HepG2 (cell line): ENCODE data around the gene CDC123. TPM values are rescaled to one million over a fixed set of nuclear protein-coding genes. Genes with fewer than 3 reads are reported as not detected.
A peak's percentile ranks its signal among the peaks of the same experiment; 100 is the strongest.

Experiments used
- ATAC-seq: fragments of 200-7000 bp; cut with Tn5 transposase; 3 replicates; pipeline ENCODE4 v1.9.1; 2020; ENCODE audit warnings: mild to moderate bottlenecking, moderate library complexity
- BruUV-seq: library from RNA; stranded (reverse); fragments of 400-500 nt; replicated peaks from 2 replicates; lab custom pipeline; 2021; lab: Mats Ljungman, UMichigan
- CTCF ChIA-PET: fragments of 300-600 bp; formaldehyde crosslinking; extraction: SDS; loops from one replicate; lab custom pipeline; 2021; ENCODE audit warnings: low total read pairs, inconsistent platforms, low intra/inter-chr PET ratio; lab: Yijun Ruan, JAX
- POLR2A ChIA-PET: fragments of 350-600 bp; sonication (Branson Sonifier 250); formaldehyde crosslinking; loops from one replicate; lab custom pipeline; 2020; ENCODE audit warnings: antibody characterized with exemption, inconsistent platforms; lab: Yijun Ruan, JAX
- DNase-seq: peaks from one replicate; pipeline ENCODE4 v3.0.0-alpha.2; 2015; ENCODE audit warnings: low spot score
- FAIRE-seq: peaks from 3 replicates; lab custom pipeline; 2011; peaks lifted over from hg19 to GRCh38; lab: Jason Lieb, UNC
- H2AFZ ChIP-seq: one replicate; pipeline ENCODE4 v1.6.1; 2011; ENCODE audit warnings: low read length, inconsistent platforms
- H3K27ac ChIP-seq: fragments of 300-600 bp; 3 replicates; pipeline ENCODE4 v1.8.0; 2011; ENCODE audit warnings: mixed run types, mild to moderate bottlenecking, mixed read lengths, low read length, inconsistent platforms; ENCODE audit not compliant: insufficient read depth; ENCODE audit errors: extremely low read length
- H3K27me3 ChIP-seq, 2 experiments: fragments of 200-600 bp in 1 of 2; 2 replicates in 1 of 2; 3 replicates in 1 of 2; pipeline versions ENCODE4 v1.6.0 to v1.8.0; 2011; ENCODE audit warnings: low read length in 2 of 2, mild to moderate bottlenecking in 2 of 2, moderate library complexity in 2 of 2, inconsistent platforms in 1 of 2; ENCODE audit not compliant: insufficient read depth in 2 of 2, control insufficient read depth in 1 of 2
- H3K36me3 ChIP-seq, 2 experiments: fragments of 200-600 bp in 1 of 2; replicated peaks in 1 of 2; 2 replicates in 1 of 2; 3 replicates in 1 of 2; pipeline versions ENCODE4 v1.5.1 to v1.8.0; 2011; ENCODE audit warnings: low read length in 2 of 2, inconsistent platforms in 1 of 2; ENCODE audit not compliant: insufficient read depth in 2 of 2, control insufficient read depth in 1 of 2
- H3K4me1 ChIP-seq: 2 replicates; pipeline ENCODE4 v1.5.1; 2012; ENCODE audit warnings: low read length, inconsistent platforms; ENCODE audit not compliant: insufficient read depth
- H3K4me2 ChIP-seq: 2 replicates; pipeline ENCODE4 v1.6.0; 2011; ENCODE audit warnings: low read depth, low read length, inconsistent platforms
- H3K4me3 ChIP-seq, 3 experiments: fragments of 200-600 bp in 1 of 3; sonication (generic), shearing (Covaris generic) in 1 of 3; replicated peaks in 1 of 3; 2 replicates each; pipeline ENCODE4 v1.5.1; 2011 to 2016; ENCODE audit warnings: low read length in 3 of 3, inconsistent platforms in 2 of 3, low read depth in 2 of 3, mild to moderate bottlenecking in 2 of 3, control low read depth in 1 of 3, mixed read lengths in 1 of 3; ENCODE audit not compliant: insufficient read depth in 1 of 3
- H3K79me2 ChIP-seq: one replicate; pipeline ENCODE4 v1.6.1; 2011; ENCODE audit warnings: low read length, inconsistent platforms; ENCODE audit not compliant: insufficient read depth
- H3K9ac ChIP-seq: 2 replicates; pipeline ENCODE4 v1.6.0; 2011; ENCODE audit warnings: mild to moderate bottlenecking, low read depth, low read length, inconsistent platforms; ENCODE audit not compliant: insufficient read depth
- H3K9me3 ChIP-seq: 2 replicates; pipeline ENCODE4 v1.5.1; 2012; ENCODE audit warnings: mild to moderate bottlenecking, low read length
- H4K20me1 ChIP-seq: 2 replicates; pipeline ENCODE4 v1.6.0; 2011; ENCODE audit warnings: inconsistent platforms, mild to moderate bottlenecking, low read length, moderate library complexity; ENCODE audit not compliant: insufficient read depth
- ARNT2 ChIP-seq: sonication (generic); formaldehyde crosslinking; IDR thresholded peaks from 2 replicates; pipeline ENCODE4 v1.8.0; 2022; ENCODE audit warnings: mild to moderate bottlenecking, low read depth, missing genetic modification reagents, moderate library complexity
- ATF1 ChIP-seq: IDR thresholded peaks from 2 replicates; pipeline ENCODE4 v1.6.1; 2016; ENCODE audit warnings: mild to moderate bottlenecking, control low read depth
- CAMTA2 ChIP-seq: sonication (generic); formaldehyde crosslinking; IDR thresholded peaks from 2 replicates; pipeline ENCODE4 v1.4.0; 2020; ENCODE audit warnings: mild to moderate bottlenecking, missing genetic modification reagents, borderline replicate concordance
- CBX1 ChIP-seq: IDR thresholded peaks from one replicate; pipeline ENCODE4 v1.6.1; 2016; ENCODE audit warnings: antibody characterized with exemption, low read depth
- KLF12 ChIP-seq: sonication (generic); formaldehyde crosslinking; IDR thresholded peaks from 2 replicates; pipeline ENCODE4 v1.4.0; 2020; ENCODE audit warnings: missing genetic modification reagents, borderline replicate concordance
- MTA1 ChIP-seq: sonication (generic); formaldehyde crosslinking; IDR thresholded peaks from 2 replicates; pipeline ENCODE4 v1.4.0; 2020; ENCODE audit warnings: missing genetic modification reagents, mild to moderate bottlenecking, borderline replicate concordance
- NFE2L2 ChIP-seq: fragments of 150-350 bp; IDR thresholded peaks from 2 replicates; pipeline ENCODE4 v1.6.1; 2014; ENCODE audit warnings: low read length
- NR3C1 ChIP-seq: sonication (generic); formaldehyde crosslinking; IDR thresholded peaks from 2 replicates; pipeline ENCODE4 v1.4.0; 2020; ENCODE audit warnings: missing genetic modification reagents
- PAX8 ChIP-seq: sonication (generic); formaldehyde crosslinking; IDR thresholded peaks from 2 replicates; pipeline ENCODE4 v1.8.0; 2022; ENCODE audit warnings: mild to moderate bottlenecking, missing genetic modification reagents, borderline replicate concordance
- RCOR2 ChIP-seq: IDR thresholded peaks from 2 replicates; pipeline ENCODE4 v1.6.1; 2016; ENCODE audit warnings: missing biosample characterization, missing genetic modification reagents
- TCF7 ChIP-seq: sonication (generic); IDR thresholded peaks from 2 replicates; pipeline ENCODE4 v1.6.1; 2016; ENCODE audit warnings: antibody characterized with exemption, low read depth
- ZBTB25 ChIP-seq: IDR thresholded peaks from 2 replicates; pipeline ENCODE4 v1.6.1; 2018; ENCODE audit warnings: missing genetic modification reagents
- ZBTB42 ChIP-seq: sonication (generic); formaldehyde crosslinking; IDR thresholded peaks from 2 replicates; pipeline ENCODE4 v1.5.0; 2020; ENCODE audit warnings: mild to moderate bottlenecking, missing genetic modification reagents
- ZNF136 ChIP-seq: sonication (generic); formaldehyde crosslinking; IDR thresholded peaks from 2 replicates; pipeline ENCODE4 v1.8.1; 2022; ENCODE audit warnings: low read depth, mild to moderate bottlenecking, moderate library complexity, missing genetic modification reagents
- ZNF207 ChIP-seq: fragments of 450-650 bp; IDR thresholded peaks from 2 replicates; pipeline ENCODE4 v1.6.1; 2016; ENCODE audit warnings: antibody characterized with exemption, borderline replicate concordance
- ZNF251 ChIP-seq: sonication (generic); formaldehyde crosslinking; IDR thresholded peaks from 2 replicates; pipeline ENCODE4 v1.9.0; 2021; ENCODE audit warnings: mild to moderate bottlenecking, missing genetic modification reagents
- ZNF274 ChIP-seq: sonication (generic); formaldehyde crosslinking; IDR thresholded peaks from 2 replicates; pipeline ENCODE4 v1.5.1; 2020; ENCODE audit warnings: mild to moderate bottlenecking, missing genetic modification reagents
- WGBS: methylation state at CpG from one replicate; pipeline ENCODE4 v1.1.6; 2017; ENCODE audit warnings: low lambda C conversion rate; 5-methylcytosine and 5-hydroxymethylcytosine counted together
- in situ Hi-C: cut with HindIII; loops from 2 replicates; pipeline ENCODE4 v1.10.0; 2017; ENCODE audit warnings: low pct_unique_long_range_greater_than_20kb; ENCODE audit not compliant: extremely low pct_ligation_motif_present
- intact Hi-C: fragments of 100-400 bp; cut with micrococcal nuclease; formaldehyde crosslinking; loops from one replicate; pipeline ENCODE4 v1.10.0; 2022; ENCODE audit not compliant: unreplicated experiment
- polyA plus RNA-seq, 8 experiments: library from polyadenylated mRNA; depleted of rRNA in 3 of 8; stranded (reverse) in 7 of 8; unstranded in 1 of 8; fragments of >200 nt; fragmentation: Illumina TruSeq in 4 of 8; extraction: Trizol in 4 of 8; gene quantifications; 2 replicates each; pipeline versions ENCODE4 v1.2.1 to v1.2.3, GENCODE V29; 2011 to 2016; ENCODE audit warnings: low read depth in 4 of 8, missing spikeins in 1 of 8, mixed read lengths in 1 of 8; ENCODE audit not compliant: insufficient read depth in 1 of 8
- total RNA-seq, 5 experiments: library from RNA; depleted of rRNA; stranded (reverse); fragments of >200 nt; fragmentation: Illumina TruSeq; extraction: Trizol; gene quantifications; 2 replicates each; pipeline ENCODE4 v1.2.3, GENCODE V29; 2016; ENCODE audit warnings: low read depth in 1 of 5

CDC123 gene
- total and polyA plus RNA-seq, 2 of the 13 experiments (the other 11 are each of a cell fraction or from before 2014, with no cell fraction given): 63.3 to 153 TPM

- ChIA-PET POLR2A (no interaction called here), CTCF (no interaction called here)
- no peaks in the 10 kb centered on the region for H3K9me3 ChIP-seq
- 93% methylated on average over 6 of the region's 6 CpGs for WGBS
- intact Hi-C loops (no loop called here), in situ Hi-C loops (no loop called here)
- H4K20me1 ChIP-seq: no peaks in the 10 kb centered on the region
- no peak overlapping the region for H3K4me2 ChIP-seq
- H3K36me3 ChIP-seq: peaks cover 5 to 24% of the 10 kb centered on the region in 2 experiments
- no peak for FAIRE-seq
- no peak for ATAC-seq
- DNase-seq: no peak
- no peak overlapping the region for H3K27ac ChIP-seq
- H3K4me3 ChIP-seq: no peak overlapping the region
- no peak overlapping the region for H2AFZ ChIP-seq
- no peak for TF ChIP-seq ARNT2 (CRISPR knock-in tag)
- TF ChIP-seq MTA1: no peak
- TF ChIP-seq ZNF136 (CRISPR knock-in tag): no peak
- no peak for TF ChIP-seq ZNF207
- TF ChIP-seq NFE2L2: peak; percentile 39; the same call in 1 of the 2 replicates
- TF ChIP-seq ZBTB42 (CRISPR knock-in tag): no peak
- no peak overlapping the region for H3K9ac ChIP-seq
- H3K79me2 ChIP-seq: peaks cover 36% of the 10 kb centered on the region
- no peaks in the 10 kb centered on the region for H3K27me3 ChIP-seq
- peaks cover 36% of the 10 kb centered on the region for H3K4me1 ChIP-seq
- no TSS peak for BruUV-seq
Measured at GRCh38 chr10:12188656-12189055, 7.3 kb upstream of the CDC123 start.

DNA sequence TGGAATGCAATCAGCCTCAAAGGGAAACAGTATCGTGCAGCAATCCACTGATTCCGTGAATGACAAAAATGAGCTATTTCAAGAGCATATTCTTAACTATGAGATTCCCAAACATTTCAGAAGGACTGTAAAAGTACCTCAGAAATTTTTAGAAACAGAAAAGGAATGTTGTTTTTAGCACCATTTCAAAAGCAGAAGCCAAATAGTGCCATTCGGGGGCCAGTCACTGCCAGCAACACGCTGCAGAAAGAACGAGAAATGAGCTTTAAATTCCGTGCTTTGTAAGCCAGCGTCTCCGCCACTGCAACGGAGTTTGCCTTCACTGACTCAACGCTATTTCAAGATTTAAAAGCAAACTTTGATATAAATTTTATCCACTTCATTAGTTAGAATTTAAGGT is 6.6 kb upstream of the CDC123 start:
- Histone ChIP-seq H3K4me3 (no peak overlapping the region), H3K27me3 (no peaks in the 10 kb centered on the region), H4K20me1 (no peaks in the 10 kb centered on the region), H3K9ac (no peak overlapping the region), H3K4me1 (peaks cover 44% of the 10 kb centered on the region), H2AFZ (no peak overlapping the region), H3K9me3 (no peaks in the 10 kb centered on the region), H3K27ac (no peak overlapping the region), H3K36me3 (peaks cover 5 to 22% of the 10 kb centered on the region in 2 experiments), H3K4me2 (no peak overlapping the region), H3K79me2 (peaks cover 44% of the 10 kb centered on the region)
- TF ChIP-seq NR3C1 (CRISPR knock-in tag) (no peak), TCF7 (no peak), RCOR2 (no peak), PAX8 (CRISPR knock-in tag) (no peak), ZNF274 (CRISPR knock-in tag) (no peak), ZNF251 (CRISPR knock-in tag) (no peak), ATF1 (no peak), CAMTA2 (CRISPR knock-in tag) (no peak), ZBTB25 (CRISPR knock-in tag) (no peak), CBX1 (no peak), KLF12 (no peak)
- no TSS peak for BruUV-seq
- in situ Hi-C loops: no loop called here
- FAIRE-seq (no peak), DNase-seq (no peak), ATAC-seq (no peak)
- CTCF ChIA-PET: no interaction called here
- WGBS: 98% methylated on average over 10 of the region's 10 CpGs
- POLR2A ChIA-PET: no interaction called here
- intact Hi-C loops: no loop called here
